VCaP (cell line): ENCODE measurements around the gene HM13.
A peak's percentile ranks its signal among the peaks of the same experiment; 100 is the strongest.
"Not testable (repeated sequence)": the region's sequence is repeated elsewhere in the genome, so short reads cannot be mapped to it uniquely, and the experiment has no call there.

Experiments used
- H3K27ac ChIP-seq: fragments of 450-650 bp; 2 replicates; pipeline ENCODE4 v1.5.1; 2017
- TF ChIP-seq, protein P1 (sequence below): fragments of 450-650 bp; conservative IDR thresholded peaks from 2 replicates; pipeline ENCODE4 v1.5.1; 2017; ENCODE audit warnings: mild to moderate bottlenecking, moderate library complexity

HM13 gene

GRCh38 chr20:31514154-31515071 is at the start of gene HM13:
Gene HM13, plus strand, starts transcription at chr20:31514442. Its CDS starts 110 bp downstream, at chr20:31514552.
- TF ChIP-seq, protein P1, sequence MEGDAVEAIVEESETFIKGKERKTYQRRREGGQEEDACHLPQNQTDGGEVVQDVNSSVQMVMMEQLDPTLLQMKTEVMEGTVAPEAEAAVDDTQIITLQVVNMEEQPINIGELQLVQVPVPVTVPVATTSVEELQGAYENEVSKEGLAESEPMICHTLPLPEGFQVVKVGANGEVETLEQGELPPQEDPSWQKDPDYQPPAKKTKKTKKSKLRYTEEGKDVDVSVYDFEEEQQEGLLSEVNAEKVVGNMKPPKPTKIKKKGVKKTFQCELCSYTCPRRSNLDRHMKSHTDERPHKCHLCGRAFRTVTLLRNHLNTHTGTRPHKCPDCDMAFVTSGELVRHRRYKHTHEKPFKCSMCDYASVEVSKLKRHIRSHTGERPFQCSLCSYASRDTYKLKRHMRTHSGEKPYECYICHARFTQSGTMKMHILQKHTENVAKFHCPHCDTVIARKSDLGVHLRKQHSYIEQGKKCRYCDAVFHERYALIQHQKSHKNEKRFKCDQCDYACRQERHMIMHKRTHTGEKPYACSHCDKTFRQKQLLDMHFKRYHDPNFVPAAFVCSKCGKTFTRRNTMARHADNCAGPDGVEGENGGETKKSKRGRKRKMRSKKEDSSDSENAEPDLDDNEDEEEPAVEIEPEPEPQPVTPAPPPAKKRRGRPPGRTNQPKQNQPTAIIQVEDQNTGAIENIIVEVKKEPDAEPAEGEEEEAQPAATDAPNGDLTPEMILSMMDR = peak; percentile 99
- H3K27ac ChIP-seq = peak within 1 kb of the TSS; percentile 88

DNA sequence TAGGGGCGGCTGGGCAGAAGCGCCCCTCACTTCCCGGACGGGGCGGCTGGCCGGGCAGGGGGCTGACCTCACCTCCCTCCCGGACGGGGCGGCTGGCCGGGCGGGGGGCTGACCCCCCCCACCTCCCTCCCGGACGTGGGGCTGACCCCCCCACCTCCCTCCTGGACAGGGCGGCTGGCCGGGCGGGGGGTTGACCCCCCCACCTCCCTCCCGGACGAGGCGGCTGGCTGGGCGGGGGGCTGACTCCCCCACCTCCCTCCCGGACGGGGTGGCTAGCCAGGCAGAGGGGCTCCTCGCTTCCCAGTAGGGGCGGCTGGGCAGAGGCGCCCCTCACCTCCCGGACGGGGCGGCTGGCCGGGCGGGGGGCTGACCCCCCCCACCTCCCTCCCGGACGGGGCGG is 43.3 kb upstream of the HM13 start:
- H3K27ac ChIP-seq = not testable (repeated sequence)

- TF ChIP-seq, protein P1 = no peak
- H3K27ac ChIP-seq = no peak overlapping the region
Measured at GRCh38 chr20:31472395-31473330, 41.6 kb upstream of the HM13 start.

- no peak overlapping the region for H3K27ac ChIP-seq
- TF ChIP-seq, protein P1 = no peak
Measured at GRCh38 chr20:31473331-31474096, 40.7 kb upstream of the HM13 start.

DNA sequence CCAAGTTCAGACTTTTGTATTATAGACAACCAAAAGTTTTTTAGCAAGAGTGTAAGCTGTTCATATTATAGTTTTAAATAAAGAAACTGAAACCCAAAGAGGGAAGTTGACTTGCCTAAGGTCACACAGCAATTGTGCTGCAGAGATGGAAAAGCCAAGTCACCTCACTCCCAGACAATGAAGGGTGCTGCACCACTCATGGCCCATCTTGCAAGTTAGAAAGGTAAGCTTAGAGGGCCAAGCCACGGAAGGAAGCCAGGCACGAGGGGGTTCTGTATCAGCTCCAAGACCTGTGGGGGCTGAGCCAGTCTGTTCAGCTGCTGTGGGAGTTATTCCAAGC is 40.2 kb upstream of the HM13 start:
- H3K27ac ChIP-seq = no peak overlapping the region
- TF ChIP-seq, protein P1 = no peak

DNA sequence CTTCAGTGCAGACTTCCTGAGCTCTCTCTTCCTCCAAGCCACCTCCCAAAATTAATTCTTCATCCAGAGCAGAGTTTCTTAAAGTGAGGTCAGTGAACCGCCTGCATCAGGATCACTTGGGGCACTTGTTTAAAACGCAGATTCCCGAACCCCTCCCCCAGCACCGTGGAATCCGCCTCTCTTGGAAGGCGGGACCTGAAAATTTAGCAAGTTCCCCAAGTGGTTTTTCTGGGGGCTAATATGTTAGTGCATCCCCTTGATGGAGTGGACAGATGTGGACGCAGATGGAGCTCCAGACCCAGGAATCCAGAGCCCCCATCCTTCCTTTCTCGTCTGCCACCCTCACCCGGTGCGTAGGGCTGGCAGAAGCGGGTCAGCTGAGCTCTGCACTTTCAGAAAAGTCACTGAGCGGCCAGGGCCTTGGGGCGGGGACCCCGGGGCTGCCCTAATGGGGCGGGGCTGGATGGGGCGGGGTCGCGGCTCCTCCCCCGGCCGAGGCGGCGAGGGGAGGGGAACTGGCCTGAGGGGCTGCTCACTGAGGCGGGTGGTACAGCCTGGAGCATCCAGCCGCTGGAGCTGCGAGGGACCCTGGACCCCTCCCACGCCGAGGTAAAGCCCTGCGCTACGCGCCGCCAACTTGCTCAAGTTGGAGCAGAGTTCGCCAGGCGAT is 39.3 kb upstream of the HM13 start, which contains the start of the genes DEFB124 and REM1:
DEFB124 (minus strand) TSS at position 370 of the 670 bp plus-strand sequence. CDS start 2,114 bp downstream, outside the sequence.
REM1 (plus strand) TSS at position 531 of the 670 bp plus-strand sequence. CDS start 1,158 bp downstream, outside the sequence.
- H3K27ac ChIP-seq = no peak within 1 kb of the TSS
- TF ChIP-seq, protein P1 = no peak
